Measurements from ENCODE around the gene ISLR.

The ISLR gene

DNA sequence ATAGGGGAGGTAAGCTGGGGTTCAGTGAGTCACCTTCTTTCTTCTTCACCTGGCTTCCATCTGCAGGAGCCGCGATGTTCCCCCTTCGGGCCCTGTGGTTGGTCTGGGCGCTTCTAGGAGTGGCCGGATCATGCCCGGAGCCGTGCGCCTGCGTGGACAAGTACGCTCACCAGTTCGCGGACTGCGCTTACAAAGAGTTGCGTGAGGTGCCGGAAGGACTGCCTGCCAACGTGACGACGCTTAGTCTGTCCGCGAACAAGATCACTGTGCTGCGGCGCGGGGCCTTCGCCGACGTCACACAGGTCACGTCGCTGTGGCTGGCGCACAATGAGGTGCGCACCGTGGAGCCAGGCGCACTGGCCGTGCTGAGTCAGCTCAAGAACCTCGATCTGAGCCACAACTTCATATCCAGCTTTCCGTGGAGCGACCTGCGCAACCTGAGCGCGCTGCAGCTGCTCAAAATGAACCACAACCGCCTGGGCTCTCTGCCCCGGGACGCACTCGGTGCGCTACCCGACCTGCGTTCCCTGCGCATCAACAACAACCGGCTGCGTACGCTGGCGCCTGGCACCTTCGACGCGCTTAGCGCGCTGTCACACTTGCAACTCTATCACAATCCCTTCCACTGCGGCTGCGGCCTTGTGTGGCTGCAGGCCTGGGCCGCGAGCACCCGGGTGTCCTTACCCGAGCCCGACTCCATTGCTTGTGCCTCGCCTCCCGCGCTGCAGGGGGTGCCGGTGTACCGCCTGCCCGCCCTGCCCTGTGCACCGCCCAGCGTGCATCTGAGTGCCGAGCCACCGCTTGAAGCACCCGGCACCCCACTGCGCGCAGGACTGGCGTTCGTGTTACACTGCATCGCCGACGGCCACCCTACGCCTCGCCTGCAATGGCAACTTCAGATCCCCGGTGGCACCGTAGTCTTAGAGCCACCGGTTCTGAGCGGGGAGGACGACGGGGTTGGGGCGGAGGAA, 40.5 kb upstream of the ISLR start:
- Histone ChIP-seq H3K4me1 (ENCODE audit: insufficient read depth, low read length) (peaks cover 10% of the 10 kb centered on the region), H3K9me3 (ENCODE audit: control insufficient read depth, insufficient read depth, low read length) (no peaks in the 10 kb centered on the region; the same call in 1 of the 2 replicates), H3K36me3 (ENCODE audit: insufficient read depth, low read length) (no peaks in the 10 kb centered on the region), H3K9ac (ENCODE audit: low read depth, low read length) (peak overlapping the region; percentile 14; the same call in 1 of the 2 replicates)

DNA sequence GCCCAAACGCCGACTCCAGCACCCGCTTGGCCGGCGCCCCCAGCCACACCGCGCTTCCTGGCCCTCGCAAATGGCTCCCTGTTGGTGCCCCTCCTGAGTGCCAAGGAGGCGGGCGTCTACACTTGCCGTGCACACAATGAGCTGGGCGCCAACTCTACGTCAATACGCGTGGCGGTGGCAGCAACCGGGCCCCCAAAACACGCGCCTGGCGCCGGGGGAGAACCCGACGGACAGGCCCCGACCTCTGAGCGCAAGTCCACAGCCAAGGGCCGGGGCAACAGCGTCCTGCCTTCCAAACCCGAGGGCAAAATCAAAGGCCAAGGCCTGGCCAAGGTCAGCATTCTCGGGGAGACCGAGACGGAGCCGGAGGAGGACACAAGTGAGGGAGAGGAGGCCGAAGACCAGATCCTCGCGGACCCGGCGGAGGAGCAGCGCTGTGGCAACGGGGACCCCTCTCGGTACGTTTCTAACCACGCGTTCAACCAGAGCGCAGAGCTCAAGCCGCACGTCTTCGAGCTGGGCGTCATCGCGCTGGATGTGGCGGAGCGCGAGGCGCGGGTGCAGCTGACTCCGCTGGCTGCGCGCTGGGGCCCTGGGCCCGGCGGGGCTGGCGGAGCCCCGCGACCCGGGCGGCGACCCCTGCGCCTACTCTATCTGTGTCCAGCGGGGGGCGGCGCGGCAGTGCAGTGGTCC, 39.7 kb upstream of the ISLR start:
- no peaks in the 10 kb centered on the region for H3K36me3 ChIP-seq (ENCODE audit: insufficient read depth, low read length)
- H3K9ac ChIP-seq (ENCODE audit: low read depth, low read length), result peak overlapping the region; percentile 12; the same call in 1 of the 2 replicates
- peaks cover 10% of the 10 kb centered on the region for H3K4me1 ChIP-seq (ENCODE audit: insufficient read depth, low read length)
- no peaks in the 10 kb centered on the region; the same call in 1 of the 2 replicates for H3K9me3 ChIP-seq (ENCODE audit: control insufficient read depth, insufficient read depth, low read length)

DNA sequence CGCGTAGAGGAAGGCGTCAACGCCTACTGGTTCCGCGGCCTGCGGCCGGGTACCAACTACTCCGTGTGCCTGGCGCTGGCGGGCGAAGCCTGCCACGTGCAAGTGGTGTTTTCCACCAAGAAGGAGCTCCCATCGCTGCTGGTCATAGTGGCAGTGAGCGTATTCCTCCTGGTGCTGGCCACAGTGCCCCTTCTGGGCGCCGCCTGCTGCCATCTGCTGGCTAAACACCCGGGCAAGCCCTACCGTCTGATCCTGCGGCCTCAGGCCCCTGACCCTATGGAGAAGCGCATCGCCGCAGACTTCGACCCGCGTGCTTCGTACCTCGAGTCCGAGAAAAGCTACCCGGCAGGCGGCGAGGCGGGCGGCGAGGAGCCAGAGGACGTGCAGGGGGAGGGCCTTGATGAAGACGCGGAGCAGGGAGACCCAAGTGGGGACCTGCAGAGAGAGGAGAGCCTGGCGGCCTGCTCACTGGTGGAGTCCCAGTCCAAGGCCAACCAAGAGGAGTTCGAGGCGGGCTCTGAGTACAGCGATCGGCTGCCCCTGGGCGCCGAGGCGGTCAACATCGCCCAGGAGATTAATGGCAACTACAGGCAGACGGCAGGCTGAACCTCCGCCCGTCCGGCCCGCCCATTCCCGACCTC, 39.0 kb upstream of the ISLR start:
- Histone ChIP-seq H3K9ac (ENCODE audit: low read depth, low read length) (peak overlapping the region; percentile 25; the same call in 1 of the 2 replicates), H3K36me3 (ENCODE audit: insufficient read depth, low read length) (no peaks in the 10 kb centered on the region), H3K4me1 (ENCODE audit: insufficient read depth, low read length) (peaks cover 12% of the 10 kb centered on the region), H3K9me3 (ENCODE audit: control insufficient read depth, insufficient read depth, low read length) (no peaks in the 10 kb centered on the region; the same call in 1 of the 2 replicates)

DNA sequence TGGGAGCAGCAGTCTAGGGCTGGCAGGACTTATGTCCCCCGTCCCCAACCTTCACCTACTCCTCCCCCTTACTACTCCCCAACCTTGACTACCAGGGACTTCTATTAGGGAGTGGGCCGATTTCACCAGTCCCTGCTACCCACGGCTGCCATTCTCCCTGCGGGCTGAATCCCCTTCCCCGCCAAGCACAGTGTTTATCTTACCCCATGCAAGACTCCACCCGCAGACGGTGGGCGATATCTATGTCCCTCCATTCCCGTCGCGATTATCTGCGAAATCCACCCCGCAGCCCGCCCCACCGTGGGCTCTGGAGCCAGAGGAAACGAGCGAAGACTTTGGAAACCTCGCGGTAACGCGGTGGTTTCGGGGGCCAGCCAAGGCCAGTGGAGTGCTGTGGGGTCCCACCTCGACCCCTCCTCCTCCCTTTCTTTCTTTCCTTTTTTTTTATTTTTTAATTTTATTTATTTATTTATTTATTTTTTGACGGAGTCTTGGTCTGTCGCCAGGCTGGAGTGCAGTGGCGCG, 38.4 kb upstream of the ISLR start:
- H3K4me1 ChIP-seq (ENCODE audit: insufficient read depth, low read length), result peaks cover 15% of the 10 kb centered on the region
- peak overlapping the region; percentile 84; the same call in 1 of the 2 replicates for H3K9ac ChIP-seq (ENCODE audit: low read depth, low read length)
- no peaks in the 10 kb centered on the region for H3K36me3 ChIP-seq (ENCODE audit: insufficient read depth, low read length)
- H3K9me3 ChIP-seq (ENCODE audit: control insufficient read depth, insufficient read depth, low read length), result no peaks in the 10 kb centered on the region; the same call in 1 of the 2 replicates

DNA sequence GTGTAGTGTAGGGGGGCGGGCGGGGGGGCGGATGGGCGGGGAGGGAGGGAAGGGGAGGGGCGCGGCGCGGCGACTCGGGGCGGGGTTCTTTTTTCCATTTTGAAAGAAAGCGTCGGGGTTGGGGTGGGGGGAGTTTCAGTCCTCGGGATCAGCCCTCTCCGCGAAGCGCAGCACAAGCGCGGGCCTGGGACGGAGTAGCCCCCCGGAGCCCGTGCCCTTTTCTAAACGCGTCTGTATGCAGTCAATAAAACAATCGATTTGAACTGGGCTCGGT, 37.0 kb upstream of the ISLR start:
- H3K4me1 ChIP-seq (ENCODE audit: insufficient read depth, low read length), result peaks cover 23% of the 10 kb centered on the region
- H3K9ac ChIP-seq (ENCODE audit: low read depth, low read length), result peak overlapping the region; percentile 59
- no peaks in the 10 kb centered on the region for H3K36me3 ChIP-seq (ENCODE audit: insufficient read depth, low read length)
- no peaks in the 10 kb centered on the region; the same call in 1 of the 2 replicates for H3K9me3 ChIP-seq (ENCODE audit: control insufficient read depth, insufficient read depth, low read length)

DNA sequence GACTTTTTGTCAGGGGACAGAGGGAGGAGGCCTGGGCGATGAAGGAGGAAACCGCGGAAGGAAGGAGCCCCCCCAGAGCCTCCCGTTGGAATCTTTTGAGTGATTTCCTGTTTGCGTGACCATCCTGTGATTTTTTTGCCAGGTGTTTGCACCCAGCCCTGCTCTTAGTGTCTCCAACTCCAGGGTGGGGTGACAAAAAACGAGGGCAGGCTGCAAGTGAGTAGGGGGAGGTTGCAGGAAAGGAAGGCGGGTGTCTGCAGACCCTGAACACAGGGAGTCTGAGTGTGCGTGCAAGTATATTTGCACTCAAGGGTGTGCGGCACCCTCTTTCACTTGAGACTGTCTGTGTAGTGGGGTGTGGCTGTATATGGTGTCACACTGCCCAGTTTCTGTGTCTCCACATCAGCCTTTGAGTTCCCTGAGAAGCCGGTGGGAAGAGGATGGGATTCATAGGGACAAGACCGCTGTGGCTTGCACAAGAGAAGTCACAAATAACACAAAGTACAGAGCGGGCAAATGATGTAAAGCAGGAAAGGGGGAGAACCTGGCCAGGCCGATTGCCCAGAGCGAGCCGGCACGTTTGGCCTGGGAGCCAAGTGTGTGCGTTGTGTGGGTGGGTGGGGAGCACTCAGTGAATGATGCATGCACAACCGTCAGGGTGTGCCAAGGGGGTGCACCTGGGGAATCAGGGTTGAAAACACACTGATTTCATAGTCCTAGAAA, 36.5 kb upstream of the ISLR start:
- peaks cover 27% of the 10 kb centered on the region for H3K4me1 ChIP-seq (ENCODE audit: insufficient read depth, low read length)
- peak overlapping the region; percentile 59 for H3K9ac ChIP-seq (ENCODE audit: low read depth, low read length)
- no peaks in the 10 kb centered on the region for H3K36me3 ChIP-seq (ENCODE audit: insufficient read depth, low read length)
- no peaks in the 10 kb centered on the region; the same call in 1 of the 2 replicates for H3K9me3 ChIP-seq (ENCODE audit: control insufficient read depth, insufficient read depth, low read length)

DNA sequence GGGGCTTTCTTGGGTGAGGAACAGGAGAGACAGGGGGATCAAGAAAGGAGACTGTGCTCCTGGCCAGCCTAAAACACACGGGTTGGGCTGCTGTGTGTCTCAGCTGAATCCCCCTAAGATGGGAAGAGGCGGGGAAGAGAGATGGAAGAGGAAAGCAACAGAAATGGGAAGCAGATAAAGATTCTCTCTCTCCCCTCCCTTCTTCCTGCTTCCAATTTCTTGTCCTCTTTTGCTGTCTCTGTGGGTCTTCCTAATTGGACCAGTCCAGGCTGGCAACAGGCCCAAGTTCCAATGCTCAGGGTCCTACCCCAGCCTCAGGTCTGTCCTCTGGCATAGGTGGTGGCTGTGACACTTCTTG, 36.0 kb upstream of the ISLR start:
- Histone ChIP-seq H3K9me3 (ENCODE audit: control insufficient read depth, insufficient read depth, low read length) (no peaks in the 10 kb centered on the region), H3K36me3 (ENCODE audit: insufficient read depth, low read length) (no peaks in the 10 kb centered on the region), H3K9ac (ENCODE audit: low read depth, low read length) (no peak overlapping the region), H3K4me1 (ENCODE audit: insufficient read depth, low read length) (peaks cover 27% of the 10 kb centered on the region)

DNA sequence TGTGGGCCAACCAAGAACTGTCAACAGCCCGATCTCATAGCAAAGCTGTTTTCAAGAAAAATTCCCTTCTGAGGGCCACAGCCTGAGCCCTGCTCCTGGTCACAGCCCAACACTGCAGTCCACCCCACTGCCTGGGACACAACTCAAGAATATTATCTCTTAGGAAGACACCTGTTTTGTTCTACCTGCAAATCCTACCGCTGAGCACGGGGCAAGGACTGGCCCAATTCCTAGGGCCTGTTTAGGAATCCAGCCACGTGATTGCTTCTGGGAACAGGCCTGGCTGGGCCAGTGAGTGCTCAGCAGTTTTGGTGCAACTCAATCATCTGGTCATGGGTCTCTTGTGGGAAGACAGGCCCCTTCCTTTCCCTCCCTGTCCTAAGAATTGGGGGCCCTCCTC, 34.9 kb upstream of the ISLR start:
- Histone ChIP-seq H3K9ac (ENCODE audit: low read depth, low read length) (no peak overlapping the region), H3K9me3 (ENCODE audit: control insufficient read depth, insufficient read depth, low read length) (no peaks in the 10 kb centered on the region), H3K36me3 (ENCODE audit: insufficient read depth, low read length) (no peaks in the 10 kb centered on the region), H3K4me1 (ENCODE audit: insufficient read depth, low read length) (peaks cover 27% of the 10 kb centered on the region)

DNA sequence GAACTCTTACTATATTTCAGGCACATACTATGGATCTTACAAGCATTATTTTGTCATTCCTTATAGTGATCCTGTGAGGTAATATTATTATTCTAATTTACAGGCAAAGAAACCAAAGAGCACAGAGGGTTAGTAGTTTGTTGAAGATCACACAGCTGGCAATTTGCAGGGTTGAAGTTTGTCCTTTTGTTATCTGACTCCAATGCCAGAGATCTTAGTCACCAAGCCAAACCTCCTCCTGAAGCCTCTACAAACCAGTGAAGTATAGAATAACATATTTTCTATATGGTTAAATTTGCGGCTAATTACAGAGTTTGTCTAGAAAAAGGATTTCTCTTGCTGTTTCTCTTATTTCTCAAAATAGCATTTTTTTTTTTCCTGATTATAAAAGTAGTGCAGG, 31.9 kb upstream of the ISLR start:
- Histone ChIP-seq H3K4me1 (ENCODE audit: insufficient read depth, low read length) (peaks cover 34% of the 10 kb centered on the region), H3K36me3 (ENCODE audit: insufficient read depth, low read length) (no peaks in the 10 kb centered on the region), H3K9ac (ENCODE audit: low read depth, low read length) (no peak overlapping the region), H3K9me3 (ENCODE audit: control insufficient read depth, insufficient read depth, low read length) (peaks cover 2% of the 10 kb centered on the region; the same call in 1 of the 2 replicates)

DNA sequence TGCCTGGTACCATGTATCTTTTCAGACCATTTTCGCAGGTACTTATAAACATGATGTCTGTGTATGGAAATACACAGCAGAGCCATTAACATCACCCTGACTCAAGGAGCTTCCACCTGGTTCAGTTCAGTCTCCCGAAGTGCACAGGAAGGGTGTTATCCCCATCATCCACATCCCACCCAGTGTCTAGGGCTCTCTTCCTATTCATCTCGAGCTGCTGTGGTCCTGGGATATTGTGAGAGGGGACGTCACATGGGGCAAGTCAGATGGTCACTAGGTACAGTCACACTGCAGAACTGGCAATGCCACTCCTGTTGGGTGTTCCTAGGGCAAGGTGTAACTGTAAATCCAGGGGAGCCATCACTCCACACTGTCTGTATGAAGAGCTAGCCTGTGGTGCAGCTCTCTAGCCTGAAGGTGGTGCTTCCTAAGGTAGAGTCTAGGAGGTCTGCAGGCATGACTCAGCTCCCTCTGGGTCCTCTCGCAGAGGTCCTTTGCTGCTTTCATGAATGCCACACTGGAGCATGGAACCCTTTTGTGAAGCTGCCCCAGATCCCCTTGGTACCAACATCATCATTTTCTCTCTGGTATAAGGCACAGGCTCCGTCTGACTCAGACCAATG, 29.2 kb upstream of the ISLR start:
- Histone ChIP-seq H3K9ac (ENCODE audit: low read depth, low read length) (no peak overlapping the region), H3K36me3 (ENCODE audit: insufficient read depth, low read length) (no peaks in the 10 kb centered on the region), H3K9me3 (ENCODE audit: control insufficient read depth, insufficient read depth, low read length) (peaks cover 8% of the 10 kb centered on the region), H3K4me1 (ENCODE audit: insufficient read depth, low read length) (peaks cover 24% of the 10 kb centered on the region)

DNA sequence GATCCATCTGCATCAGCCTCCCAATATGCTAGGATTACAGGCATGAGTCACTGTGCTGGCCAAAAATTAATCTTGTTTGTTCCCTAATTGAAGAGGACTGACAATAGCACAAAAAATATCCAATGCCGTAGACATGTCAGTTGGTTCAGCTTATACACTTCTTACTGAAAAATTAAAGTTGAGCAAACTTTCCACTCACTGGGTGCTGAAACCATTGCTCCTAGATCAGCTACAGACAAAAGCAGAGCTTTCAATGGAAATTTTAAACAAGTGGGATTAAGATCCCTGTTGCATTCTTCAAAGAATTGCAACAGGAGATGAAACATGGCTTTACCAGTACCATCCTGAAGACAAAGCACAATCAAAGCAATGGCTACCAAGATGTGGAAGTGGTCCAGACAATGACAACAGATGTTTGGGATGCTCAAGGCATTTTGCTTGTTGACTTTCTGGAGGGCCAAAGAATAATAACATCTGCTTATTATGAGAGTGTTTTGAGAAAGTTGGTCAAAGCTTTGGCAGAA, 27.2 kb upstream of the ISLR start:
- Histone ChIP-seq H3K36me3 (ENCODE audit: insufficient read depth, low read length) (no peaks in the 10 kb centered on the region), H3K9ac (ENCODE audit: low read depth, low read length) (no peak overlapping the region), H3K9me3 (ENCODE audit: control insufficient read depth, insufficient read depth, low read length) (peaks cover 8% of the 10 kb centered on the region), H3K4me1 (ENCODE audit: insufficient read depth, low read length) (peaks cover 13% of the 10 kb centered on the region)

DNA sequence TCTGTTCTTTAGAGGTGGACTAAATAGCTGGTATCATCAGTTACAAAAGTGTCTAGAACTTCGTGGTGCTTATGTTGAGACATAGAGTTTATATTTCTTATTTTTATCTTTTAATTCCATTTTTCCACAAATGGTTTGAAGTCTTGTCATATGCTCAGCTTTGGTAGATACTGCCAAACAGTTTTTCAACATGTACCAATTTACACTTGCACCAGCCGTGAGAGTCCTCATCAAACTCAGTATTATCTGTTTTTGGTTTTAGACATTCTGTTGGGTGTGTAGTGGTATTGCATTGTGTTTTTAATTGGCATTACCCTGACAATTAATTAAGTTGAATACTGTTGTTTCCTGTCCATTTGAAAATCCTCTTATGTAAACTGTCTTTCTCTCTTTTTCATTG, 26.5 kb upstream of the ISLR start:
- Histone ChIP-seq H3K4me1 (ENCODE audit: insufficient read depth, low read length) (peaks cover 7% of the 10 kb centered on the region), H3K9me3 (ENCODE audit: control insufficient read depth, insufficient read depth, low read length) (peaks cover 8% of the 10 kb centered on the region), H3K36me3 (ENCODE audit: insufficient read depth, low read length) (no peaks in the 10 kb centered on the region), H3K9ac (ENCODE audit: low read depth, low read length) (no peak overlapping the region)

DNA sequence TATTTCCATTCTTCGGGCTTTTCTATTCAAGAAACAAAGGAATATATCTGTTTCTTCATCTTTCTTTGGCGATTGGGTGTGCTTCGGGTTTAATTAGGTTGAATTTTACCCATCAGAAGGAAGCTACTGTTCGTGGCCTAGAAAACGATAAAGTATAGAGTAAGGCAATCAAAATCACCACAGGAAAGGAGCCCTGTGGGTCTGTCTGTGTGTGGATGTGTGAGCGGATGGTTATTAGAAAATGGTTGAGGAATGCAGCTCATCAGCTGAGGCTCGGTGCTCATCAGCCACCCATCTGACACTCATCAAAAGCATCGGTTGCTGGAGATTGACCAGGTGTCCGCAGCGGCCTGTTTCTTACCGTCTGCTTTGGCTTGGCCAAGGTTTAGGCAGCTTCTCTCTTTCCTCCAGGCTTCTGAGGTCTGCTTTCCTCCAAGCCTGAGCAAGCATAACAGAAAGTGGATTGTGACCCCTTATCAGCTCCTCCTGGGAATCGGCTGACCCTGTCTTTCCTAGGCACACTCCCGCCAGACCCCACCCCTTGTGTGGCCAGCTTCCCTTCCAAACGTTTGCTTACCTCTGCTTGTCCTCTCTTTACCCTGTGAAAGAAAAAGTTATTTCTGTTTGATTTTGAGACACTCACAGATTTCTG, 17.6 kb upstream of the ISLR start:
- H3K9me3 ChIP-seq (ENCODE audit: control insufficient read depth, insufficient read depth, low read length), result no peaks in the 10 kb centered on the region
- H3K36me3 ChIP-seq (ENCODE audit: insufficient read depth, low read length), result no peaks in the 10 kb centered on the region
- H3K4me1 ChIP-seq (ENCODE audit: insufficient read depth, low read length), result peaks cover 4% of the 10 kb centered on the region
- H3K9ac ChIP-seq (ENCODE audit: low read depth, low read length), result no peak overlapping the region

All from ES-I3 (cell line).